CD4-positive, alpha-beta memory T cell (primary cell): ENCODE measurements around the gene B4GALNT2. TPM values are rescaled to one million over a fixed set of nuclear protein-coding genes. Genes with fewer than 3 reads are reported as not detected.

ENCODE experiments used
- CTCF ChIA-PET: fragments of 350-600 bp; sonication (Branson Sonifier 250); formaldehyde crosslinking; loops from one replicate; lab custom pipeline; 2021; ENCODE audit warnings: inconsistent platforms; ENCODE audit not compliant: partially characterized antibody; lab: Charles Lee
- POLR2A ChIA-PET: fragments of 350-600 bp; sonication (Branson Sonifier 250); formaldehyde crosslinking; loops from one replicate; lab custom pipeline; 2021; ENCODE audit not compliant: partially characterized antibody; lab: Charles Lee
- DNase-seq, 5 donors: peaks; one replicate each; pipeline versions ENCODE4 v3.0.0 to v3.0.0-alpha.2; 2020 to 2022; ENCODE audit warnings: mixed read lengths in 1 of 5
- H3K27ac ChIP-seq: one replicate; pipeline ENCODE4 v1.7.0; 2013; ENCODE audit warnings: low read depth, low read length
- H3K27me3 ChIP-seq: 2 replicates; pipeline ENCODE4 v1.7.0; 2013; ENCODE audit warnings: mild to moderate bottlenecking, low read length, moderate library complexity; ENCODE audit not compliant: insufficient read depth
- H3K36me3 ChIP-seq: 2 replicates; pipeline ENCODE4 v1.7.0; 2013; ENCODE audit warnings: mild to moderate bottlenecking, low read length, moderate library complexity; ENCODE audit not compliant: insufficient read depth
- H3K4me1 ChIP-seq: 2 replicates; pipeline ENCODE4 v1.7.0; 2013; ENCODE audit warnings: mild to moderate bottlenecking, low read length, moderate library complexity; ENCODE audit not compliant: insufficient read depth
- H3K4me3 ChIP-seq, 2 donors: one replicate each; pipeline ENCODE4 v1.7.0; 2013; ENCODE audit warnings: low read length in 2 of 2, mild to moderate bottlenecking in 1 of 2
- H3K9me3 ChIP-seq, 2 donors: one replicate each; pipeline ENCODE4 v1.7.0; 2013; ENCODE audit warnings: low read length in 2 of 2, control low read depth in 1 of 2; ENCODE audit not compliant: control insufficient read depth in 1 of 2
- H3K27ac Mint-ChIP-seq, 7 donors: one replicate each; pipeline ENCODE4 v1.8.0; 2020 to 2021; ENCODE audit warnings: mixed read lengths in 7 of 7, mild to moderate bottlenecking in 6 of 7, inconsistent platforms in 3 of 7, moderate library complexity in 3 of 7
- H3K27me3 Mint-ChIP-seq, 2 donors: one replicate each; pipeline ENCODE4 v1.8.0; 2020 to 2021; ENCODE audit warnings: mixed read lengths in 2 of 2
- H3K36me3 Mint-ChIP-seq, 2 donors: one replicate each; pipeline ENCODE4 v1.8.0; 2020 to 2021; ENCODE audit warnings: mixed read lengths in 2 of 2, inconsistent platforms in 1 of 2, mild to moderate bottlenecking in 1 of 2
- H3K4me1 Mint-ChIP-seq, 4 donors: one replicate each; pipeline ENCODE4 v1.8.0; 2020 to 2021; ENCODE audit warnings: mixed read lengths in 4 of 4, mild to moderate bottlenecking in 1 of 4
- H3K4me3 Mint-ChIP-seq, 8 donors: one replicate each; pipeline ENCODE4 v1.8.0; 2020 to 2021; ENCODE audit warnings: mixed read lengths in 8 of 8, mild to moderate bottlenecking in 7 of 8, moderate library complexity in 6 of 8, inconsistent platforms in 3 of 8
- H3K9me3 Mint-ChIP-seq, 8 donors: one replicate each; pipeline ENCODE4 v1.8.0; 2020 to 2021; ENCODE audit warnings: mixed read lengths in 8 of 8, mild to moderate bottlenecking in 5 of 8, inconsistent platforms in 3 of 8, moderate library complexity in 1 of 8
- intact Hi-C: fragments of 100-400 bp; cut with micrococcal nuclease; formaldehyde crosslinking; loops from one replicate; pipeline ENCODE4 v1.15.1; 2023
- polyA plus RNA-seq, 2 donors: library from polyadenylated mRNA; unstranded; fragments of 300-500 nt; fragmentation: Illumina TruSeq; gene quantifications; one replicate each; pipeline ENCODE4 v1.2.3, GENCODE V29; 2021
- total RNA-seq, 2 experiments: library from RNA; stranded (reverse); gene quantifications; one replicate each; pipeline ENCODE4 v1.2.3, GENCODE V29; 2021

Gene B4GALNT2
- total and polyA plus RNA-seq, 4 experiments from 2014 or later: 0.06 TPM; not detected in 2

DNA sequence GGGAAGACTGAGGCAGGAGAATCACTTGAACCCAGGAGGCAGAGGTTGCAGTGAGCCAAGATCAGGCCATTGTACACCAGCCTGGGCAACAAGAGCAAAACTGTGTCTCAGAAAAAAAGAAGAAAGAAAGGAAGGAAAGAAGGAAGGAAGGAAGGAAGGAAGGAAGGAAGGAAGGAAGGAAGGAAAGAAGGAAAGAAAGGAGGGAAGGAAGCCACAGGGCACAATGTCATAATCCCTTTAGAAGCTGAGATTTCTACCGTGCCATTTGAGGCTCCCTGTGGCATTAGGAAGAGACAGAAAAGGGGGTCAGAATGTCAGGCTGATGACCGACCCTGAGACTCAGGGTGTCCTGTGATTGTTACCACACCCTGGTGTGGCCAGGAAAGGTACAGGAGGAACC is 71.2 kb downstream of the B4GALNT2 start:
- CTCF ChIA-PET: interaction anchor here (0.6 to 0.7 kb wide), 2 partner anchors 9 to 10 kb away, joined by 3 read pairs; no protein-coding TSS in a partner anchor
- no peak overlapping the region for H3K27ac ChIP-seq
- Mint-ChIP-seq H3K36me3 (peaks cover 0 to 6% of the 10 kb centered on the region in 2 donors), H3K27me3 (no peaks in the 10 kb centered on the region), H3K4me3 (no peak overlapping the region), H3K4me1 (peaks cover 2 to 10% (median 8%) of the 10 kb centered on the region in 4 donors), H3K27ac (no peak overlapping the region), H3K9me3 (peaks cover 0 to 1% (median 0%) of the 10 kb centered on the region in 8 donors)
- H3K4me3 ChIP-seq: no peak overlapping the region
- no peaks in the 10 kb centered on the region for H3K27me3 ChIP-seq
- DNase-seq: no peak
- intact Hi-C loops: no loop called here
- POLR2A ChIA-PET: no interaction called here
- H3K36me3 ChIP-seq: no peaks in the 10 kb centered on the region
- H3K4me1 ChIP-seq: peaks cover 6% of the 10 kb centered on the region
- H3K9me3 ChIP-seq: no peaks in the 10 kb centered on the region

DNA sequence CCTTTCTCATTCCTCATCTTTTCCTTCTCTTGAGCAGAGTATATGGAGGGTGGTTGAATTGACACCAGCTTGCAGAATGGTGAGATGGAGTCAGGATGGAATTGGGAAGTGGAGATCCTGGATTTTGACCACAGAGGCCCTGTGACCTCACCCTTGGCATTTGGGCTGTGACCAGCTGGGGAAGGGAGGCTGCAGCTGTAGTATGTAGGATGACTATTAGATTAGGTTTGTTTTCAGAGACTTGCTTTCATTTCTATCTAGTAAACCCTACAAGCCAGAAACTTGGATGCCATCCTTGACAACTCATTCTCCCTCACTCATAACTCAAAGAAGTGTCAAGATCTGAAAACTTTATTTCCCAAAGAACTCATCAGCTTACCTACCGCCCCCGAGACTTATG is 71.9 kb downstream of the B4GALNT2 start:
- Histone ChIP-seq H3K27me3 (no peaks in the 10 kb centered on the region), H3K27ac (no peak overlapping the region), H3K9me3 (no peaks in the 10 kb centered on the region), H3K4me3 (no peak overlapping the region), H3K4me1 (peaks cover 14% of the 10 kb centered on the region), H3K36me3 (no peaks in the 10 kb centered on the region)
- no peaks in the 10 kb centered on the region for H3K27me3 Mint-ChIP-seq
- H3K9me3 Mint-ChIP-seq: peaks cover 0 to 1% (median 0%) of the 10 kb centered on the region in 8 donors
- H3K36me3 Mint-ChIP-seq: peaks cover 0 to 6% of the 10 kb centered on the region in 2 donors
- intact Hi-C loops: no loop called here
- DNase-seq: no peak
- no peak overlapping the region for H3K4me3 Mint-ChIP-seq
- POLR2A ChIA-PET: interaction anchor here (1.0 kb wide), 1 partner anchor 13 kb away, joined by 5 read pairs; no protein-coding TSS in a partner anchor
- peaks cover 10 to 17% (median 15%) of the 10 kb centered on the region in 4 donors for H3K4me1 Mint-ChIP-seq
- no peak overlapping the region for H3K27ac Mint-ChIP-seq
- CTCF ChIA-PET: interaction anchor here (0.6 to 1.5 kb wide), 2 partner anchors 18 to 1094 kb away, joined by 3 to 4 read pairs; no protein-coding TSS in a partner anchor

DNA sequence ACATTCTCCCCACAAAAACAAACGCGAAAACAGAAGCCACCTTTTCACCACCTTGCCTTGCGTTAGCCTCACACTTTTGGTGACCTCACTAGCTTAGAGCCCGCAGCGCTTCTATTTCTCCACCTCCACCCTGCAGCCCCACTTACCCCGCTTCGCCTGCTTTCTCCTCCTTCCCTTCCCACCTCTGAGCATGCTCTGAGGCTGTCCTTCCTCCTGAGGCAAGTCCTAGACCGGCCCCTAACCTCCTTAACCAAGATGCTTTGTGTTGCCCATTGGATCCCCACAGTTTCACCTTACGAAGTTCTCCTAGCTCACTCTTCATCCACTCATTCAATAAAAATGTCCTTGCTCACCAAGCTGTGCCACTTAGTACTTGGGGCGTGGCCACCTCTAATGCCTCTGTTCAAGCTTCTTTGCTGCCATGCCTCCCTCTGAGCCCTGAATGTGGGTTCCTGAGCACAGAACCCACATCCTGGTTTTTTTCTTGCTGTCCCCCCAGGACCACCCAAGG is 76.5 kb downstream of the B4GALNT2 start:
- intact Hi-C loops: no loop called here

DNA sequence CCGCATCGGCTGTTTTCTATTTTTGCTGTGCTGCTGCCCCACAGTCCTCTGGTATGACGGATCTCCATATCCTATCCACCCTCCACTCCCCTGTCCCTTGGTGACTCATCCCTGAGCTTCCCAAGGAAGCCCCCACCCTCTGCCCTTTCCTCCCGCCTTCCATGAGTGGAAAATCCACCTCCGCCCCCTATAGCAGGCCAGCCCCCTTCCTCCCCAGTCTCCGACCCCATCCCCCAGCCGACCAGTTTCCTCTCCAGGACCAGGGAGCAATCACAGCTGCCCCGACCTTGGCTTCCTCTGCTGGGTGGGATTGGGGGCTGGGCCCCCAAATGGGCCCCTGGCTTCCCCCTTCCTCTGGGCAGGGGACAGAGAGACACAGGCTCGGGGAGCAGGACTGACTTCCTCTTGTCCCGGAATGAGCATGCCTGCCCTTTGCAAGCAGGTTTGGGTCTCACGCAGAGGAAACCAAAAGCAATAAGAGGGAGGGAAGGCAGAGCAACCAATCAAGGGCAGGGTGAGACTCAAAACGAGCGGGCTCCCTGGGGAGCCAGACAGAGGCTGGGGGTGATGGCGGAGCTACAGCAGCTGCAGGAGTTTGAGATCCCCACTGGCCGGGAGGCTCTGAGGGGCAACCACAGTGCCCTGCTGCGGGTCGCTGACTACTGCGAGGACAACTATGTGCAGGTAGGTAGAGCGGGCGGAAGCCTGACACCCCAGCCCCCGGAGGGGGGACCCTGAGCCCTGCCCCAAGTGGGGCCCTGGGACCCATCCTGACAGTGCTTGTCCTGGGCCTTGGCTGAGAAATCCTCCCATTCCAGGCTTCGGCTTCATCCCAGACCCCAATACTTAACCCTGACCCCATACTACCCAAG is 77.8 kb downstream of the B4GALNT2 start, which contains the start of the genes ABI3 and GNGT2:
Gene ABI3 (plus strand): TSS at position 550 of the 872 bp plus-strand sequence. CDS start 18 bp downstream, at position 568.
Gene GNGT2 (minus strand): TSS at position 417 of the 872 bp plus-strand sequence. CDS start 3,152 bp downstream, outside the sequence.
- ChIA-PET CTCF (interaction anchor here (1.7 to 2.8 kb wide), 3 partner anchors 9 to 18 kb away, joined by 4 to 13 read pairs (median 4); no protein-coding TSS in a partner anchor), POLR2A (interaction anchor here (1.2 to 12.1 kb wide), 9 partner anchors 8 to 20 kb away, joined by 3 to 169 read pairs (median 6); partner anchors contain the start of gene PHOSPHO1)
- intact Hi-C loops: loop anchor here (1.0 kb wide), 2 partner anchors 8 to 17 kb away; no protein-coding TSS in a partner anchor
- no peaks in the 10 kb centered on the region for H3K36me3 ChIP-seq
- peak within 1 kb of the TSS; percentile 77 to 89 for H3K4me3 ChIP-seq
- Mint-ChIP-seq H3K9me3 (no peaks in the 10 kb centered on the region), H3K4me3 (peak within 1 kb of the TSS; percentile 92 to 98 (median 96)), H3K36me3 (peaks cover 0 to 11% of the 10 kb centered on the region in 2 donors), H3K27ac (peak within 1 kb of the TSS; percentile 56 to 95 (median 91)), H3K4me1 (peaks cover 47 to 72% (median 62%) of the 10 kb centered on the region in 4 donors), H3K27me3 (no peaks in the 10 kb centered on the region)
- H3K27ac ChIP-seq: peak within 1 kb of the TSS; percentile 65
- peaks cover 71% of the 10 kb centered on the region for H3K4me1 ChIP-seq
- H3K9me3 ChIP-seq: no peaks in the 10 kb centered on the region
- peak; percentile 58 to 71 (median 68) for DNase-seq
- H3K27me3 ChIP-seq: no peaks in the 10 kb centered on the region

More for the DNA sequence above, 76.5 kb downstream of the B4GALNT2 start:
- H3K4me3 Mint-ChIP-seq: peak overlapping the region; percentile 92 to 98 (median 96)
- H3K9me3 Mint-ChIP-seq: no peaks in the 10 kb centered on the region
- ChIA-PET POLR2A (interaction anchor here (0.8 to 12.1 kb wide), 9 partner anchors 9 to 17 kb away, joined by 3 to 169 read pairs (median 4); no protein-coding TSS in a partner anchor), CTCF (interaction anchor here (0.7 to 3.3 kb wide), 9 partner anchors 8 to 29 kb away, joined by 3 to 16 read pairs (median 6); no protein-coding TSS in a partner anchor)
- peak overlapping the region; percentile 65 for H3K27ac ChIP-seq
- no peaks in the 10 kb centered on the region for H3K27me3 ChIP-seq
- peak overlapping the region; percentile 56 to 95 (median 91) for H3K27ac Mint-ChIP-seq
- no peaks in the 10 kb centered on the region for H3K27me3 Mint-ChIP-seq
- no peaks in the 10 kb centered on the region for H3K9me3 ChIP-seq
- peaks cover 59% of the 10 kb centered on the region for H3K4me1 ChIP-seq
- H3K4me1 Mint-ChIP-seq: peaks cover 40 to 59% (median 54%) of the 10 kb centered on the region in 4 donors
- H3K4me3 ChIP-seq: no peak overlapping the region
- H3K36me3 Mint-ChIP-seq: peaks cover 0 to 6% of the 10 kb centered on the region in 2 donors
- H3K36me3 ChIP-seq: no peaks in the 10 kb centered on the region
- no peak for DNase-seq

DNA sequence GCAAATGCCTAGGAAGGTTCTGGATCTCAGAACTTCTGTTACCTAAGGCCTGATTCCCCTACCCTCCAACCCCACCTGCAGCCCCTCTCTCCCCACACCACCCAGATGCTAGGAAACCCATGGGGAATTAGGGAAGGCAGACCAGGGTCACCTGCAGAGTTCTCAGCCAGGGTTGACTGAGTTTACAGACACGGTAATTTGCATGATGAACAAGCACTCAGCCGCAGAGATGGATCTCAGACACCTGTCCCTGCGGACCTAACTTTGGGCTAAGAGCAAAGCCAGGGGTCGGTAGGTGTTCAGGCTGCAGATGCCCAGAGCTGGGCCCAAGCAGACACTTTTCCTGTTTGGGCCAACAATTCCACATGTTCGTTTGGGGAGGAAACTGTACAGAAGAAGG is 80.8 kb downstream of the B4GALNT2 start:
- peak overlapping the region; percentile 18 to 98 (median 53) for H3K4me3 Mint-ChIP-seq
- peak overlapping the region; percentile 3 to 89 (median 74) for H3K27ac Mint-ChIP-seq
- DNase-seq: no peak
- Histone ChIP-seq H3K4me1 (peaks cover 99% of the 10 kb centered on the region), H3K4me3 (no peak overlapping the region), H3K9me3 (no peaks in the 10 kb centered on the region), H3K27me3 (no peaks in the 10 kb centered on the region), H3K27ac (no peak overlapping the region), H3K36me3 (no peaks in the 10 kb centered on the region)
- peaks cover 0 to 2% (median 0%) of the 10 kb centered on the region in 8 donors for H3K9me3 Mint-ChIP-seq
- POLR2A ChIA-PET: interaction anchor here (12.1 kb wide), 1 partner anchor 20 kb away, joined by 169 read pairs; no protein-coding TSS in a partner anchor
- H3K4me1 Mint-ChIP-seq: peaks cover 70 to 92% (median 80%) of the 10 kb centered on the region in 4 donors
- peaks cover 9 to 10% of the 10 kb centered on the region in 2 donors for H3K36me3 Mint-ChIP-seq
- CTCF ChIA-PET: interaction anchor here (1.2 to 3.6 kb wide), 3 partner anchors 9 to 34 kb away, joined by 3 to 16 read pairs (median 5); no protein-coding TSS in a partner anchor
- intact Hi-C loops: no loop called here
- H3K27me3 Mint-ChIP-seq: no peaks in the 10 kb centered on the region

DNA sequence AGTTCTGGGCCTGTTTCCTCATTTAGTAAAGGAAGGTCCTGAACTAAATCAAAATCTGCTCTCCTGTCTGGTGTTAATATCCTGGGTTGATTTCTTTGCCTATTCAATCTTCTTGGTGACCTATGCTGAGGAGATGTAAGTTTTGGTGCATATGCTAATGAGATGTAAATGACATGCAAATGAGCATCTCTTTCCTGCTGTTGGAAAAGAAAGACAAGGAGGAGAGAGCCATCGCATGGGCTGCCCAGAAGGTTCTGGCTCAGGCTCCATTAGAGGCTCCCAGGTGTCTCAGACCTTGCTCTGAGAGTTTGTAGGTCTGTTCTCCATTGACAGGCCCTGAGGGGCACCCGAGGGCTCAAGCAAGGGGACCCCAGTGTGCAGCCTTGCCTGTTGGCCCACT is 81.3 kb downstream of the B4GALNT2 start:
- H3K36me3 ChIP-seq: no peaks in the 10 kb centered on the region
- intact Hi-C loops: no loop called here
- DNase-seq: no peak
- no peaks in the 10 kb centered on the region for H3K9me3 ChIP-seq
- H3K4me3 ChIP-seq: no peak overlapping the region
- H3K27me3 ChIP-seq: no peaks in the 10 kb centered on the region
- ChIA-PET CTCF (interaction anchor here (0.6 to 3.6 kb wide), 3 partner anchors 8 to 62 kb away, joined by 3 to 16 read pairs (median 5); no protein-coding TSS in a partner anchor), POLR2A (interaction anchor here (12.1 kb wide), 1 partner anchor 20 kb away, joined by 169 read pairs; no protein-coding TSS in a partner anchor)
- Mint-ChIP-seq H3K36me3 (peaks cover 9 to 10% of the 10 kb centered on the region in 2 donors), H3K27ac (peak overlapping the region in 6 of 7 donors; percentile 3 to 89 (median 76)), H3K4me3 (peak overlapping the region in 7 of 8 donors; percentile 14 to 98 (median 47)), H3K27me3 (no peaks in the 10 kb centered on the region), H3K4me1 (peaks cover 71 to 93% (median 81%) of the 10 kb centered on the region in 4 donors), H3K9me3 (peaks cover 0 to 2% (median 0%) of the 10 kb centered on the region in 8 donors)
- H3K27ac ChIP-seq: no peak overlapping the region
- peaks cover 99% of the 10 kb centered on the region for H3K4me1 ChIP-seq
